ENCODE measurements around the gene ROR1.
A peak's percentile ranks its signal among the peaks of the same experiment; 100 is the strongest.

ROR1 gene

DNA sequence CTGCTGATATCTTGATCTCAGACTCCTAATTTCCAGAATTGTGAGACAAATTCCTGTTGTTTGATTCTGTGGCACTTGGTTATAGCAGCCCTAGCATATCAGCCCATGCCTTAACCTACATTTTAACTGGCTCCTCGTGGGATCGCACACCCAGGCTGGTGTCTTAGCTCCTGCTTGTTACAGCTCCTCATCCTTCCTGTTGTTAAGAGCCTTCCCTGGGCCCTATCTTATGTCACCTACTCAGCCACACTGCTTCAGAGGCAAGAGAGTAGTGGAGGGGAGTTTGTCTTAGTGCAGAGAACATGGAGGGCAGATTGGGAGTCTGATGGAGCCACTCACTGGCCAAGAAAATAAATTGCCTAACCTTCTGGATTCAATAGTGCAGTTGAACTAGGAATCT, 131.0 kb downstream of the ROR1 start:
- Histone ChIP-seq H3K4me1 (ENCODE audit: control insufficient read depth, insufficient read depth, low read length) (peaks cover 16% of the 10 kb centered on the region), H3K4me3 (ENCODE audit: low read depth, low read length) (no peak overlapping the region), H3K27ac (ENCODE audit: extremely low read depth, low read depth, low read length) (no peak overlapping the region), H3K9me3 (ENCODE audit: control insufficient read depth, insufficient read depth, low read depth, low read length) (no peaks in the 10 kb centered on the region), H3K36me3 (ENCODE audit: control insufficient read depth in 2 of 2, insufficient read depth in 1 of 2, low read length in 2 of 2) (no peaks in the 10 kb centered on the region)
- CTCF ChIA-PET, result interaction anchor here (1.0 to 1.7 kb wide), 4 partner anchors 10 to 128 kb away, joined by 4 to 7 read pairs (median 6); no protein-coding TSS in a partner anchor
- TF ChIP-seq ZBTB17 (tag by site-specific recombination; IDR thresholded peaks at IDR 0.05), result peak; percentile 24; the same call in 1 of the 2 replicates
- no peak for TF ChIP-seq ZNF416 (tag by site-specific recombination; IDR thresholded peaks at IDR 0.05)
- TF ChIP-seq, protein P1, sequence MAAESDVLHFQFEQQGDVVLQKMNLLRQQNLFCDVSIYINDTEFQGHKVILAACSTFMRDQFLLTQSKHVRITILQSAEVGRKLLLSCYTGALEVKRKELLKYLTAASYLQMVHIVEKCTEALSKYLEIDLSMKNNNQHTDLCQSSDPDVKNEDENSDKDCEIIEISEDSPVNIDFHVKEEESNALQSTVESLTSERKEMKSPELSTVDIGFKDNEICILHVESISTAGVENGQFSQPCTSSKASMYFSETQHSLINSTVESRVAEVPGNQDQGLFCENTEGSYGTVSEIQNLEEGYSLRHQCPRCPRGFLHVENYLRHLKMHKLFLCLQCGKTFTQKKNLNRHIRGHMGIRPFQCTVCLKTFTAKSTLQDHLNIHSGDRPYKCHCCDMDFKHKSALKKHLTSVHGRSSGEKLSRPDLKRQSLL (tag by site-specific recombination; IDR thresholded peaks at IDR 0.05), result 0 out of 2 replicates have a peak, but pooled peaks have one; percentile 37
- TF ChIP-seq ZBTB8A (tag by site-specific recombination; IDR thresholded peaks at IDR 0.05), result no peak
- POLR2A ChIA-PET, result no interaction called here

DNA sequence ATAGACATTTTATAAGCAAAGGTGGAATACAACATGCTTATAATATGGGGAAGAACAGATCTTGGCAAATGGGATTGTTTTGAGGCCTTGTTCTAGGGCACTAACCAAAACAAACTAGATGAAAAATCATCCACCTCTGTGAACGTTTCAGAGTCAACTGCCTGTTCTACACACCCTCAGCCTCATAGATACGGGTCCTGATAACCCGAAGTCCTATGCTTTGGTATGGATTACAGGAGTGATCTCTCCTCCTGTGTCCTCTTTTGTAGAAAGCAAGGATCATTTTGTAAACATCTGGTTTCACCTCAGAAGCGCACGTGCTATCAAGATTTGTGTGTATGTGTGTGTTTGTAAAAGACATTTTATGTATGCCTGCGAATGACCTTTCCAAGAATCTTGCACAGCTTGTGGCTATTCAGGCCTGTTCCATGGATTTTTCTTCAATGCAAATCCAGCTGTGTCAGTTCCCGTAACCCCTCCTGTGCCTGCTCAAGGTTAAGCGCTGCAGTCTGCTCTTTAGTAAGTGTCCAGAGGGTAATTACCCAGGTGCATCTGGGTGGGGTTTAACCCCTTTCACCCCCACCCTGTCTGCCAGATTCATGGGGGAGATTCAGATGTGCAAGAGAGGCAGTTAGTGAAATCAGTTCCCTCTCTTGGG, 132.4 kb downstream of the ROR1 start:
- Histone ChIP-seq H3K4me3 (ENCODE audit: low read depth, low read length) (no peak overlapping the region), H3K36me3 (ENCODE audit: control insufficient read depth in 2 of 2, insufficient read depth in 1 of 2, low read length in 2 of 2) (no peaks in the 10 kb centered on the region), H3K9me3 (ENCODE audit: control insufficient read depth, insufficient read depth, low read depth, low read length) (no peaks in the 10 kb centered on the region), H3K4me1 (ENCODE audit: control insufficient read depth, insufficient read depth, low read length) (peaks cover 16% of the 10 kb centered on the region), H3K27ac (ENCODE audit: extremely low read depth, low read depth, low read length) (no peak overlapping the region)
- ChIA-PET POLR2A (no interaction called here), CTCF (interaction anchor here (0.6 to 1.7 kb wide), 5 partner anchors 8 to 133 kb away, joined by 3 to 7 read pairs (median 5); no protein-coding TSS in a partner anchor)
- TF ChIP-seq ZBTB17 (tag by site-specific recombination; IDR thresholded peaks at IDR 0.05) (peak; percentile 61), TRIM28 (IDR thresholded peaks at IDR 0.05; ENCODE audit: borderline replicate concordance, low read length) (0 out of 2 replicates have a peak, but pooled peaks have one; percentile 30), ZNF335 (tag by site-specific recombination; conservative IDR thresholded peaks at IDR 0.05) (0 out of 2 replicates have a peak, but pooled peaks have one; percentile 46), ZIC2 (tag by site-specific recombination; IDR thresholded peaks at IDR 0.05) (peak; percentile 65), ZNF19 (tag by site-specific recombination; IDR thresholded peaks at IDR 0.05; ENCODE audit: low read depth) (no peak), ZNF112 (tag by site-specific recombination; IDR thresholded peaks at IDR 0.05) (no peak), KLF1 (tag by site-specific recombination; IDR thresholded peaks at IDR 0.05) (peak; percentile 72), ZNF2 (tag by site-specific recombination; IDR thresholded peaks at IDR 0.05) (no peak), HOXD13 (CRISPR knock-in tag; IDR thresholded peaks at IDR 0.05; ENCODE audit: borderline replicate concordance) (no peak), ZNF624 (tag by site-specific recombination; IDR thresholded peaks at IDR 0.05) (no peak), ZNF530 (tag by site-specific recombination; IDR thresholded peaks at IDR 0.05; ENCODE audit: low read depth) (no peak)
- TF ChIP-seq, protein P2, sequence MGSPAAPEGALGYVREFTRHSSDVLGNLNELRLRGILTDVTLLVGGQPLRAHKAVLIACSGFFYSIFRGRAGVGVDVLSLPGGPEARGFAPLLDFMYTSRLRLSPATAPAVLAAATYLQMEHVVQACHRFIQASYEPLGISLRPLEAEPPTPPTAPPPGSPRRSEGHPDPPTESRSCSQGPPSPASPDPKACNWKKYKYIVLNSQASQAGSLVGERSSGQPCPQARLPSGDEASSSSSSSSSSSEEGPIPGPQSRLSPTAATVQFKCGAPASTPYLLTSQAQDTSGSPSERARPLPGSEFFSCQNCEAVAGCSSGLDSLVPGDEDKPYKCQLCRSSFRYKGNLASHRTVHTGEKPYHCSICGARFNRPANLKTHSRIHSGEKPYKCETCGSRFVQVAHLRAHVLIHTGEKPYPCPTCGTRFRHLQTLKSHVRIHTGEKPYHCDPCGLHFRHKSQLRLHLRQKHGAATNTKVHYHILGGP (tag by site-specific recombination; IDR thresholded peaks at IDR 0.05), result peak; percentile 75
- TF ChIP-seq, protein P3, sequence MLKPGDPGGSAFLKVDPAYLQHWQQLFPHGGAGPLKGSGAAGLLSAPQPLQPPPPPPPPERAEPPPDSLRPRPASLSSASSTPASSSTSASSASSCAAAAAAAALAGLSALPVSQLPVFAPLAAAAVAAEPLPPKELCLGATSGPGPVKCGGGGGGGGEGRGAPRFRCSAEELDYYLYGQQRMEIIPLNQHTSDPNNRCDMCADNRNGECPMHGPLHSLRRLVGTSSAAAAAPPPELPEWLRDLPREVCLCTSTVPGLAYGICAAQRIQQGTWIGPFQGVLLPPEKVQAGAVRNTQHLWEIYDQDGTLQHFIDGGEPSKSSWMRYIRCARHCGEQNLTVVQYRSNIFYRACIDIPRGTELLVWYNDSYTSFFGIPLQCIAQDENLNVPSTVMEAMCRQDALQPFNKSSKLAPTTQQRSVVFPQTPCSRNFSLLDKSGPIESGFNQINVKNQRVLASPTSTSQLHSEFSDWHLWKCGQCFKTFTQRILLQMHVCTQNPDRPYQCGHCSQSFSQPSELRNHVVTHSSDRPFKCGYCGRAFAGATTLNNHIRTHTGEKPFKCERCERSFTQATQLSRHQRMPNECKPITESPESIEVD (tag by site-specific recombination; IDR thresholded peaks at IDR 0.05), result peak; percentile 43; the same call in 1 of the 2 replicates

DNA sequence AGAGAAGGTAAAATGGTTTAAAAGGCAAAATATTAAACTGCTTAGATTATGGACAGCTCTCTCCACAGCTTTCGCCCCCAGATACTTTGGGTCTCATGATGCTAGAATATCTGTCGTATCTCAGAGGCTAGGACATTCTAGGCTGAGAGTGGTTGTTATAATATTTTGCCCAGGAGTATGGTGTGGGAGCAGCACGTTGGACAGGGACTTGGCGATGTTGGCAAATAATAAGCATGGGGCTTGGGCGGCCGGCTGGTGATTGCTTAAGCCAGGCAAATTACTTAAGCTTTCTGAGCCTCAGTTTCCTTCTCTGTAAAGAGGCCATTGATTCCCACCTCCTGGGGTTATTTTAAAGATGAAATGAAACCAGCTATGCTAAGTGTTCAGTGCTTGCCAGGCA, 133.2 kb downstream of the ROR1 start:
- no peak overlapping the region for H3K27ac ChIP-seq (ENCODE audit: extremely low read depth, low read depth, low read length)
- no peak overlapping the region for H3K4me3 ChIP-seq (ENCODE audit: low read depth, low read length)
- ChIA-PET CTCF (interaction anchor here (1.4 to 1.9 kb wide), 2 partner anchors 133 to 215 kb away, joined by 4 to 8 read pairs; partner anchors contain the start of gene ROR1), POLR2A (no interaction called here)
- TF ChIP-seq, protein P4, sequence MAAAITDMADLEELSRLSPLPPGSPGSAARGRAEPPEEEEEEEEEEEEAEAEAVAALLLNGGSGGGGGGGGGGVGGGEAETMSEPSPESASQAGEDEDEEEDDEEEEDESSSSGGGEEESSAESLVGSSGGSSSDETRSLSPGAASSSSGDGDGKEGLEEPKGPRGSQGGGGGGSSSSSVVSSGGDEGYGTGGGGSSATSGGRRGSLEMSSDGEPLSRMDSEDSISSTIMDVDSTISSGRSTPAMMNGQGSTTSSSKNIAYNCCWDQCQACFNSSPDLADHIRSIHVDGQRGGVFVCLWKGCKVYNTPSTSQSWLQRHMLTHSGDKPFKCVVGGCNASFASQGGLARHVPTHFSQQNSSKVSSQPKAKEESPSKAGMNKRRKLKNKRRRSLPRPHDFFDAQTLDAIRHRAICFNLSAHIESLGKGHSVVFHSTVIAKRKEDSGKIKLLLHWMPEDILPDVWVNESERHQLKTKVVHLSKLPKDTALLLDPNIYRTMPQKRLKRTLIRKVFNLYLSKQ (tag by site-specific recombination; IDR thresholded peaks at IDR 0.05; ENCODE audit: borderline replicate concordance), result no peak
- TF ChIP-seq ZNF624 (tag by site-specific recombination; IDR thresholded peaks at IDR 0.05) (no peak), YY1 (tag by site-specific recombination; IDR thresholded peaks at IDR 0.05) (no peak), ZNF248 (tag by site-specific recombination; IDR thresholded peaks at IDR 0.05) (no peak), ZNF610 (tag by site-specific recombination; IDR thresholded peaks at IDR 0.05; ENCODE audit: borderline replicate concordance) (no peak)
- TF ChIP-seq, protein P5, sequence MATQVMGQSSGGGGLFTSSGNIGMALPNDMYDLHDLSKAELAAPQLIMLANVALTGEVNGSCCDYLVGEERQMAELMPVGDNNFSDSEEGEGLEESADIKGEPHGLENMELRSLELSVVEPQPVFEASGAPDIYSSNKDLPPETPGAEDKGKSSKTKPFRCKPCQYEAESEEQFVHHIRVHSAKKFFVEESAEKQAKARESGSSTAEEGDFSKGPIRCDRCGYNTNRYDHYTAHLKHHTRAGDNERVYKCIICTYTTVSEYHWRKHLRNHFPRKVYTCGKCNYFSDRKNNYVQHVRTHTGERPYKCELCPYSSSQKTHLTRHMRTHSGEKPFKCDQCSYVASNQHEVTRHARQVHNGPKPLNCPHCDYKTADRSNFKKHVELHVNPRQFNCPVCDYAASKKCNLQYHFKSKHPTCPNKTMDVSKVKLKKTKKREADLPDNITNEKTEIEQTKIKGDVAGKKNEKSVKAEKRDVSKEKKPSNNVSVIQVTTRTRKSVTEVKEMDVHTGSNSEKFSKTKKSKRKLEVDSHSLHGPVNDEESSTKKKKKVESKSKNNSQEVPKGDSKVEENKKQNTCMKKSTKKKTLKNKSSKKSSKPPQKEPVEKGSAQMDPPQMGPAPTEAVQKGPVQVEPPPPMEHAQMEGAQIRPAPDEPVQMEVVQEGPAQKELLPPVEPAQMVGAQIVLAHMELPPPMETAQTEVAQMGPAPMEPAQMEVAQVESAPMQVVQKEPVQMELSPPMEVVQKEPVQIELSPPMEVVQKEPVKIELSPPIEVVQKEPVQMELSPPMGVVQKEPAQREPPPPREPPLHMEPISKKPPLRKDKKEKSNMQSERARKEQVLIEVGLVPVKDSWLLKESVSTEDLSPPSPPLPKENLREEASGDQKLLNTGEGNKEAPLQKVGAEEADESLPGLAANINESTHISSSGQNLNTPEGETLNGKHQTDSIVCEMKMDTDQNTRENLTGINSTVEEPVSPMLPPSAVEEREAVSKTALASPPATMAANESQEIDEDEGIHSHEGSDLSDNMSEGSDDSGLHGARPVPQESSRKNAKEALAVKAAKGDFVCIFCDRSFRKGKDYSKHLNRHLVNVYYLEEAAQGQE (tag by site-specific recombination; IDR thresholded peaks at IDR 0.05), result peak; percentile 88
- H3K36me3 ChIP-seq (ENCODE audit: control insufficient read depth in 2 of 2, insufficient read depth in 1 of 2, low read length in 2 of 2), result no peaks in the 10 kb centered on the region
- peaks cover 16% of the 10 kb centered on the region for H3K4me1 ChIP-seq (ENCODE audit: control insufficient read depth, insufficient read depth, low read length)
- H3K9me3 ChIP-seq (ENCODE audit: control insufficient read depth, insufficient read depth, low read depth, low read length), result no peaks in the 10 kb centered on the region

All from HEK293 (cell line).